ENCODE results near the gene HSPD1. TPM values are rescaled to one million over a fixed set of nuclear protein-coding genes. Genes with fewer than 3 reads are reported as not detected.
A peak's percentile ranks its signal among the peaks of the same experiment; 100 is the strongest.

Gene HSPD1
- total and polyA plus RNA-seq, 2 of the 13 experiments (the other 11 are each of a cell fraction or from before 2014, with no cell fraction given), result 685 to 2,610 TPM

GRCh38 chr2:197453123-197453913, 46.3 kb downstream of the HSPD1 start, which contains the start of gene COQ10B (continued):
- TF ChIP-seq ZNF550 (CRISPR knock-in tag; IDR thresholded peaks at IDR 0.05; ENCODE audit: borderline replicate concordance) (no peak), ZNF30 (CRISPR knock-in tag; IDR thresholded peaks at IDR 0.05) (0 out of 2 replicates have a peak, but pooled peaks have one; percentile 69), ZBTB7A (CRISPR knock-in tag; IDR thresholded peaks at IDR 0.05) (no peak), ZBTB40 (IDR thresholded peaks at IDR 0.05) (no peak), ZBTB40 (CRISPR knock-in tag; IDR thresholded peaks at IDR 0.05) (no peak; the same call in none of the 2 replicates), ZNF615 (CRISPR knock-in tag; IDR thresholded peaks at IDR 0.05; ENCODE audit: borderline replicate concordance) (peak; percentile 87; the same call in 1 of the 2 replicates), ZNF772 (CRISPR knock-in tag; IDR thresholded peaks at IDR 0.05) (peak; percentile 84), STAG1 (CRISPR knock-in tag; IDR thresholded peaks at IDR 0.05) (peak; percentile 43; the same call in 1 of the 2 replicates), TEAD3 (CRISPR knock-in tag; optimal IDR thresholded peaks at IDR 0.05; ENCODE audit: borderline replicate concordance) (peak; percentile 43), EEA1 (CRISPR knock-in tag; IDR thresholded peaks at IDR 0.05; ENCODE audit: borderline replicate concordance) (0 out of 2 replicates have a peak, but pooled peaks have one; percentile 44), ZFP36L2 (CRISPR knock-in tag; IDR thresholded peaks at IDR 0.05) (no peak), FOXA1 (IDR thresholded peaks at IDR 0.05) (no peak), FOXA1 (CRISPR knock-in tag; IDR thresholded peaks at IDR 0.05) (peak; percentile 26; the same call in 1 of the 2 replicates), ZNF549 (CRISPR knock-in tag; IDR thresholded peaks at IDR 0.05) (no peak), RFX1 (IDR thresholded peaks at IDR 0.05) (no peak), BATF2 (CRISPR knock-in tag; IDR thresholded peaks at IDR 0.05) (no peak), FOXK2 (IDR thresholded peaks at IDR 0.05) (peak; percentile 65), MBNL3 (CRISPR knock-in tag; conservative IDR thresholded peaks at IDR 0.05) (no peak), ZNF333 (CRISPR knock-in tag; IDR thresholded peaks at IDR 0.05; ENCODE audit: borderline replicate concordance) (peak; percentile 83; the same call in 1 of the 2 replicates), ZNF660 (CRISPR knock-in tag; IDR thresholded peaks at IDR 0.05; ENCODE audit: borderline replicate concordance, low read depth) (no peak), TRIM22 (IDR thresholded peaks at IDR 0.05) (no peak)
